NCI-H128 (cell line): Measurements from ENCODE around the gene MAPK8IP1.
"Not testable (repeated sequence)": the region's sequence is repeated elsewhere in the genome, so short reads cannot be mapped to it uniquely, and the experiment has no call there.

Experiments used
- DNase-seq: peaks from one replicate; lab custom pipeline; 2025; ENCODE audit not compliant: unreplicated experiment; lab: John Stamatoyannopoulos, UW

MAPK8IP1 gene

GRCh38 chr11:45889555-45889954 lies 4.1 kb downstream of the MAPK8IP1 start:
- no peak for DNase-seq

GRCh38 chr11:45889966-45890365 lies 4.5 kb downstream of the MAPK8IP1 start:
- no peak for DNase-seq

- DNase-seq: no peak
Measured at GRCh38 chr11:45890886-45891550, 5.6 kb downstream of the MAPK8IP1 start.

- no peak for DNase-seq
Measured at GRCh38 chr11:45892856-45893255, 7.4 kb downstream of the MAPK8IP1 start.

- DNase-seq: no peak
Measured at GRCh38 chr11:45894555-45895247, 9.2 kb downstream of the MAPK8IP1 start.

GRCh38 chr11:45895553-45896259 lies 10.3 kb downstream of the MAPK8IP1 start:
- no peak for DNase-seq

- DNase-seq: peak; percentile 78
Measured at GRCh38 chr11:45896422-45896984, 11.1 kb downstream of the MAPK8IP1 start.

GRCh38 chr11:45897556-45897955 lies 12.1 kb downstream of the MAPK8IP1 start:
- no peak for DNase-seq

- no peak for DNase-seq
Measured at GRCh38 chr11:45899086-45899447, 13.6 kb downstream of the MAPK8IP1 start.

GRCh38 chr11:45899448-45900174 lies 14.2 kb downstream of the MAPK8IP1 start:
- DNase-seq: peak; percentile 86

- not testable (repeated sequence) for DNase-seq
Measured at GRCh38 chr11:45900175-45900800, 14.8 kb downstream of the MAPK8IP1 start.

- no peak for DNase-seq
Measured at GRCh38 chr11:45900916-45901617, 15.6 kb downstream of the MAPK8IP1 start.

- no peak for DNase-seq
Measured at GRCh38 chr11:45901626-45902025, 16.2 kb downstream of the MAPK8IP1 start.

GRCh38 chr11:45902452-45903380 lies 17.3 kb downstream of the MAPK8IP1 start:
- DNase-seq: no peak

- no peak for DNase-seq
Measured at GRCh38 chr11:45904309-45904915, 19.0 kb downstream of the MAPK8IP1 start.

- no peak for DNase-seq
Measured at GRCh38 chr11:45905095-45905494, 19.6 kb downstream of the MAPK8IP1 start.

GRCh38 chr11:45905576-45905975 lies 20.1 kb downstream of the MAPK8IP1 start:
- DNase-seq: not testable (repeated sequence)

GRCh38 chr11:45906096-45906682 lies 20.7 kb downstream of the MAPK8IP1 start:
- no peak for DNase-seq
